22Rv1 (cell line): ENCODE results near the gene AGAP1.

Source experiments
- H3K27ac ChIP-seq: fragments of 450-650 bp; 2 replicates; pipeline ENCODE4 v1.5.1; 2017
- ZFX ChIP-seq: fragments of 450-650 bp; IDR thresholded peaks from 2 replicates; pipeline ENCODE4 v1.6.1; 2017; ENCODE audit warnings: antibody characterized with exemption, borderline replicate concordance
- TF ChIP-seq, protein P1 (sequence below): fragments of 450-650 bp; IDR thresholded peaks from 2 replicates; pipeline ENCODE4 v1.5.1; 2017; ENCODE audit warnings: mild to moderate bottlenecking

The AGAP1 gene

DNA sequence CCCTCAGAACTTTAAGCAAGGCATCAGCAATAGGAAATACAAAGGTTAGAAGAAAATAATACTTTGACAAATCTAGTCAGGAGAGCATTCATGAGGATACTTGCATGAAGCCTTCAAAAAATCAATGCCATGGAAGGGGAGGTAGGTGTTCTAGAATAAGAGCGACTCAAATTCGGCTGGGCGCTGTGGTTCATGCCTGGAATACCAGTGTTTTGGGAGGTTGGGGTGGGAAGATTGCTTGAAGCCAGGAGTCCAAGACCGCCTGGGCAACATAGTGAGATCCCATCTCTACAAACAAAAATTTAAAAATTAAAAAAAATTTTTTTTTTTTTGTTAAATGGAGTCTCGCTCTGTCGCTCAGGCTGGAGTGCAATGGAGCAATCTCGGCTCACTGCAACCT, 652.6 kb downstream of the AGAP1 start:
- TF ChIP-seq, protein P1, sequence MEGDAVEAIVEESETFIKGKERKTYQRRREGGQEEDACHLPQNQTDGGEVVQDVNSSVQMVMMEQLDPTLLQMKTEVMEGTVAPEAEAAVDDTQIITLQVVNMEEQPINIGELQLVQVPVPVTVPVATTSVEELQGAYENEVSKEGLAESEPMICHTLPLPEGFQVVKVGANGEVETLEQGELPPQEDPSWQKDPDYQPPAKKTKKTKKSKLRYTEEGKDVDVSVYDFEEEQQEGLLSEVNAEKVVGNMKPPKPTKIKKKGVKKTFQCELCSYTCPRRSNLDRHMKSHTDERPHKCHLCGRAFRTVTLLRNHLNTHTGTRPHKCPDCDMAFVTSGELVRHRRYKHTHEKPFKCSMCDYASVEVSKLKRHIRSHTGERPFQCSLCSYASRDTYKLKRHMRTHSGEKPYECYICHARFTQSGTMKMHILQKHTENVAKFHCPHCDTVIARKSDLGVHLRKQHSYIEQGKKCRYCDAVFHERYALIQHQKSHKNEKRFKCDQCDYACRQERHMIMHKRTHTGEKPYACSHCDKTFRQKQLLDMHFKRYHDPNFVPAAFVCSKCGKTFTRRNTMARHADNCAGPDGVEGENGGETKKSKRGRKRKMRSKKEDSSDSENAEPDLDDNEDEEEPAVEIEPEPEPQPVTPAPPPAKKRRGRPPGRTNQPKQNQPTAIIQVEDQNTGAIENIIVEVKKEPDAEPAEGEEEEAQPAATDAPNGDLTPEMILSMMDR = no peak
- no peak overlapping the region for H3K27ac ChIP-seq

DNA sequence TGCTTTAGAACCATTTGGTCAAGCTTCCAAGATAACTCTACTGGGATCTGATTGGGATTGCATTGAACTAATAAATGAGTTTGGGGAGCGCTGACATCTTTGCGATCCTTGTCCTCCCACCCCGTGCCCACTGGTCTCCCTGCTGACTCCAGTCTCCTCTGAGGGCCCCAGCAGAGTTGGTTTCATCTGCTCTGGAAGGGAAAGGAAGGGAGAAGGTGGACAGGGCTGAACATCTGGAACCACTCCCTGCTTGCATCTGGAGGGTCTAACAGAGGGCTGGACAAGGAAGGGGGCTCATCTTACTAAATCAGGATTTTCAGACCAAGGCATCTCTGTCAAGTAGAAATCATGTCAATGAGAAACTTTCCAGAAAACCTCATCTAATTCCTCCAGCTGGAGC, 661.6 kb downstream of the AGAP1 start:
- H3K27ac ChIP-seq = no peak overlapping the region
- TF ChIP-seq, protein P1 = no peak

DNA sequence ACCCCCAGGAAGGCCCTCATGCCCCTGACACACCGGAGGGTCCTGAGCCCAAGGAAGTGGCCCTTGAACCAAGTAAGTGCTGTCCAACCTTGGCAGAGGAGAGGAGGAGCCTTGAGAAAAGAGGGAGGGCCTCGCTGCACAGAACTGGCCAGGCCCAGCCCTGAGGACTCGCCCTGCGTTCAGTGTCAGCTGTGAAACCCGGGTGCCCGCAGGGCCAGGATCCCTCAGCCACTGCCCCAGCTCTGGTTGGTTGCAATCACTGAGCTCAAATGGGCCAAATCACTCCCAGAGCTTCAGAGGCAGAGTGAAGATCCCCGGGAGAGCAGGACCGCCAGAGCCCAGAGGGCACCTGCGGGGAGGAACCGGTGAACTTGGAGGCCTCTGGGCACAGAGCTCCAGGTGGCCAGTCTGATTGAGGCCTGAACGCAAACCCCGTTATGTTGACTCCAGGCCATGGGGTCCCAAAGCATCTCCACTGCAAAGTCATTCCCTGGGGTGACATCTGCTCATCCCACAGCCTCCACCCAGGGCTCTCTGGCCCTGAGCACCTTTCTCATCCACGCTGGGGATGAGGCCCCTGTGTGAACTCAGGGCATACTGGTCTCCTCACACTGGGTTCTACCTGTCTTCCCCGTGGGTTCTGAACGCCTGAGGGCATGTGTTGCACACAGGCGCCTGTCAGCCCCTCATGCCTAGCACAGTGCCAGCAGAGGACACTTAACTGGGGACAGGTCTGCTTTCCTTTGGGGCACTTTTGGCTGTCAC, 662.4 kb downstream of the AGAP1 start:
- TF ChIP-seq, protein P1 = no peak
- TF ChIP-seq ZFX = no peak
- H3K27ac ChIP-seq = no peak overlapping the region

DNA sequence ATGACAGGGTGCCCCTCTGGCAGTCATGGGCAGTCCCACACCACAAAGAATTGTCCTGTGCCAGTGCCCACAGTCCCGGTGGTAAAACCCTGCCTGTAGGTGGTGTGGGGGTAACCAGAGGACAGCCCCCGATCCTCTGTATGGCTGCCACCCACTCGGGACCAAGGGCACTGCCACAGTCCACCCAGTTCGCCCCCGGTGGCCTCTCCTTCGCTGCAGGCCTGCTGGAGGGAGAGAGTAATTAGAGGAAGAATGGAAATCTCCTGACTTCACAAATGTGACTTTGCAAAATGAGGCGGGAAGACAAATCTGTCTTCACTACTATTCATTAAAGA, 663.0 kb downstream of the AGAP1 start:
- TF ChIP-seq, protein P1 = no peak
- TF ChIP-seq ZFX = no peak
- no peak overlapping the region for H3K27ac ChIP-seq

DNA sequence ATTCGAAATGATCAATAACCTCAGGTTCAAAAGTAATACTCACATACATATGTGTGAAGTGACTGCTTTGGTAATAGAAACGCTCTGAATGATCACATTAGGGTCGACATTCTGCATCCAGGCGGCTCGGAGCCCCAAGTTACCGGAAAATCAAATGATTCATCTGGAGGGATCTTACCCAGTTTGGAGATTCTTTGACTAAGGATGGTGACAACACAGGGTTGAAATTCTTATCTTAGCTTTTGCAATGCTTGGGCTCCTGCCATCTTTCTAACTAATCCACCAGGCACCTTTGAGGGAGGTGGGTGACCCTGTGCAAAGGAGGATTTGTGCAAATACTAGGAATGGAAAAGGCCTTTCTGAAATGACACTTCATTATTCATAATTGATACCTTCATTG, 663.5 kb downstream of the AGAP1 start:
- TF ChIP-seq, protein P1 = no peak
- TF ChIP-seq ZFX = no peak
- H3K27ac ChIP-seq = no peak overlapping the region

DNA sequence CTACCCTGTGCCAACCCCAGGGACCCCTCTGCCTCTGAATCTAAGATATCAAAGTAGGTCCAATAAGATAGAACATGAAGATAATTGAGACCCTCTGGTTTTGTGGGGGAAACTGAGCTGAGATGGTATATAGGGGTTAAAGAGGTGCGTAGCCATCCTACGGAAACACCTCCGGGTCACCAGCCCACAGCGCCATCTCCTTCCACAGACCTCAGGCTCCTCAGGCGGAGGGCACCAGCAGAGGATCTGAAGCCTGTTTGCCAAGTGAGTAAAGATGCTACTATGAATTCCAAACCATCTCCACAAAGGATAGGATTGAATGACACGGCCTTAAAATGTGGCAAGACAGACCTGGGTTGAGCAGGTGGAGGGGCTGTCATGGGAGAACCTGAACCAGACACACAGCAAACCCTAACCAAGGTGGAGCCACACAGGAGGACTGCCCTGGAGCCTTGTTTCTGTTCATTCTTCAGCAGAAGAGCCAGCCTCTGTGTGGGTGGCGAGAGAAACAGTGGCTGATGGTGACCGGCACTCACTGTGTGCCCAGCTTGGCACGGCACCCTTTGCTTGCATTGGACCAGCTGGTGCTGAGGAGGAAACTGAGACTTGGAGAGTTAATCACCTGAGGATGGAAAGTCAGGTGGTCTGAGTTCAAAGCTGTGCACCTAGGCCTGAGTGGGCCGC, 664.1 kb downstream of the AGAP1 start:
- H3K27ac ChIP-seq = no peak overlapping the region
- no peak for TF ChIP-seq ZFX
- TF ChIP-seq, protein P1 = no peak

DNA sequence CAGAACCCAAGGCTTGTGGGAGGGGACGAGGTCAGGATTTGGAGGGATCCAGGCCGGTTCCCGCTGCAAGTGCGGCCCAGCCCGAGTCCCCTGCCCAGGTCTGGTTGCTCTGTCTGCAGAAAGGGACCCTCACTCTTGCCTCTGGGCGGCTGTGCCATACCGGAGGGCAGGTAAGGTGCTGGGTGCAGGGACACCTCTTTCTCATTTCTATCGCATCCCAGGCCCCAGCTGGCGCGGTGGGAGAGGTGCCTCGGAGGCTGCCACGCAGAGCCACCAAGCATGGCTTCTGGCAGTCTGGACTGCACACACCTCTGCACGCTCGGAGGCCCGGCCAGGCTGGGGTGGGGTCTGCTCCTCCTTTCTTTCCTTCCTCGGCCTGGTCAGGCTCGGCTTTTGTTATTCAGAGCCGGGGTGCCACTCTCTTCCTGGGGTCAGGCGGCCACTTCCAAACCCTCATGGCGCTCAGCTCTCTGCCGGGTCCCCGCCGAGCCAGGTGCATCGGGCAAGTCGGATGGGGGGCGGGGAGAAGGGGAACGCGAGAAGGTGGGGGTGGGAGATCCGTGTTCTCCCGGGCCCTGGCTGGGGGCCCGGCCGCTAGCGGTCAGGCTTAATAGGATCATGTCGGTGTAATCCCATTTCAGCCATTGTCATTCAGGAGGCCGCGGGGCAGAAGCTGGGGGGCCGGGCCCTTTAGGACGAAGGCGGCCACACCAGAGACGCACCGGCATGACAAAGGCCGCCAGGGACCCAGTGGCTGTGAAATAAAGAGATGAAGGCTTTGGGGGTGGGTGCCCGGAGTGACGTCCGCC, 665.3 kb downstream of the AGAP1 start:
- no peak overlapping the region for H3K27ac ChIP-seq
- TF ChIP-seq ZFX = no peak
- TF ChIP-seq, protein P1 = no peak
